ENCODE results near the gene ASB3.
"Not testable (repeated sequence)": the region's sequence is repeated elsewhere in the genome, so short reads cannot be mapped to it uniquely, and the experiment has no call there.

ASB3 gene

GRCh38 chr2:53765767-53766166 is 21.0 kb downstream of the ASB3 start:
- H3K36me3 ChIP-seq (ENCODE audit: insufficient read depth, low read length): peaks cover 37% of the 10 kb centered on the region
- H3K27me3 ChIP-seq (ENCODE audit: insufficient read depth, low read length): no peaks in the 10 kb centered on the region
- H3K4me3 ChIP-seq (ENCODE audit: low read length): no peak overlapping the region
- no peak overlapping the region for H3K9ac ChIP-seq (ENCODE audit: low read depth, low read length)
- H3K4me1 ChIP-seq (ENCODE audit: insufficient read depth, low read length): peaks cover 8% of the 10 kb centered on the region
- no peak overlapping the region for H3K27ac ChIP-seq (ENCODE audit: low read depth, low read length)
- WGBS: 96% methylated on average over 1 of the region's 1 CpG
- no peaks in the 10 kb centered on the region for H3K9me3 ChIP-seq (ENCODE audit: insufficient read depth, low read depth, low read length)

GRCh38 chr2:53757206-53757605 is 29.5 kb downstream of the ASB3 start:
- 94% methylated on average over 14 of the region's 14 CpGs for WGBS

GRCh38 chr2:53756644-53757043 is 30.1 kb downstream of the ASB3 start:
- no peaks in the 10 kb centered on the region for H3K9me3 ChIP-seq (ENCODE audit: insufficient read depth, low read depth, low read length)
- no peaks in the 10 kb centered on the region for H3K27me3 ChIP-seq (ENCODE audit: insufficient read depth, low read length)
- no peaks in the 10 kb centered on the region; the same call in 1 of the 2 replicates for H3K4me1 ChIP-seq (ENCODE audit: insufficient read depth, low read length)
- H3K9ac ChIP-seq (ENCODE audit: low read depth, low read length): no peak overlapping the region
- no peak overlapping the region for H3K4me3 ChIP-seq (ENCODE audit: low read length)
- WGBS: 96% methylated on average over 15 of the region's 15 CpGs
- H3K27ac ChIP-seq (ENCODE audit: low read depth, low read length): no peak overlapping the region
- H3K36me3 ChIP-seq (ENCODE audit: insufficient read depth, low read length): peaks cover 18% of the 10 kb centered on the region

More at GRCh38 chr2:53757206-53757605, 29.5 kb downstream of the ASB3 start:
- H3K27ac ChIP-seq (ENCODE audit: low read depth, low read length); H3K27me3 ChIP-seq (ENCODE audit: insufficient read depth, low read length); H3K4me1 ChIP-seq (ENCODE audit: insufficient read depth, low read length); H3K9ac ChIP-seq (ENCODE audit: low read depth, low read length); H3K9me3 ChIP-seq (ENCODE audit: insufficient read depth, low read depth, low read length); H3K4me3 ChIP-seq (ENCODE audit: low read length): not testable (repeated sequence)
- H3K36me3 ChIP-seq (ENCODE audit: insufficient read depth, low read length): peaks cover 23% of the 10 kb centered on the region

- Histone ChIP-seq H3K4me1 (ENCODE audit: insufficient read depth, low read length) (no peaks in the 10 kb centered on the region; the same call in 1 of the 2 replicates), H3K4me3 (ENCODE audit: low read length) (no peak overlapping the region), H3K36me3 (ENCODE audit: insufficient read depth, low read length) (peaks cover 25% of the 10 kb centered on the region), H3K27me3 (ENCODE audit: insufficient read depth, low read length) (no peaks in the 10 kb centered on the region), H3K9ac (ENCODE audit: low read depth, low read length) (no peak overlapping the region), H3K27ac (ENCODE audit: low read depth, low read length) (no peak overlapping the region), H3K9me3 (ENCODE audit: insufficient read depth, low read depth, low read length) (no peaks in the 10 kb centered on the region)
- WGBS: 70% methylated on average over 1 of the region's 2 CpGs
These were observed 31.6 kb downstream of the ASB3 start for GRCh38 chr2:53755121-53755520.

GRCh38 chr2:53753041-53753440 is 33.7 kb downstream of the ASB3 start:
- Histone ChIP-seq H3K27ac (ENCODE audit: low read depth, low read length) (no peak overlapping the region; the same call in 1 of the 2 replicates), H3K9ac (ENCODE audit: low read depth, low read length) (no peak overlapping the region), H3K27me3 (ENCODE audit: insufficient read depth, low read length) (no peaks in the 10 kb centered on the region), H3K9me3 (ENCODE audit: insufficient read depth, low read depth, low read length) (no peaks in the 10 kb centered on the region), H3K4me1 (ENCODE audit: insufficient read depth, low read length) (no peaks in the 10 kb centered on the region; the same call in 1 of the 2 replicates), H3K36me3 (ENCODE audit: insufficient read depth, low read length) (peaks cover 45% of the 10 kb centered on the region), H3K4me3 (ENCODE audit: low read length) (no peak overlapping the region)

GRCh38 chr2:53752385-53752784 is 34.4 kb downstream of the ASB3 start:
- Histone ChIP-seq H3K36me3 (ENCODE audit: insufficient read depth, low read length) (peaks cover 52% of the 10 kb centered on the region), H3K4me3 (ENCODE audit: low read length) (no peak overlapping the region), H3K27me3 (ENCODE audit: insufficient read depth, low read length) (no peaks in the 10 kb centered on the region), H3K4me1 (ENCODE audit: insufficient read depth, low read length) (no peaks in the 10 kb centered on the region; the same call in 1 of the 2 replicates), H3K9ac (ENCODE audit: low read depth, low read length) (no peak overlapping the region), H3K9me3 (ENCODE audit: insufficient read depth, low read depth, low read length) (no peaks in the 10 kb centered on the region), H3K27ac (ENCODE audit: low read depth, low read length) (no peak overlapping the region)
- WGBS: 88% methylated on average over 3 of the region's 4 CpGs

- Histone ChIP-seq H3K4me3 (ENCODE audit: low read length) (no peak overlapping the region), H3K27ac (ENCODE audit: low read depth, low read length) (no peak overlapping the region), H3K9me3 (ENCODE audit: insufficient read depth, low read depth, low read length) (no peaks in the 10 kb centered on the region), H3K36me3 (ENCODE audit: insufficient read depth, low read length) (peaks cover 52% of the 10 kb centered on the region), H3K9ac (ENCODE audit: low read depth, low read length) (no peak overlapping the region), H3K27me3 (ENCODE audit: insufficient read depth, low read length) (no peaks in the 10 kb centered on the region), H3K4me1 (ENCODE audit: insufficient read depth, low read length) (no peaks in the 10 kb centered on the region; the same call in 1 of the 2 replicates)
- 100% methylated on average over 1 of the region's 1 CpG for WGBS
These were observed 35.0 kb downstream of the ASB3 start for GRCh38 chr2:53751728-53752127.

GRCh38 chr2:53750041-53750768 is 36.5 kb downstream of the ASB3 start:
- Histone ChIP-seq H3K27me3 (ENCODE audit: insufficient read depth, low read length) (no peaks in the 10 kb centered on the region), H3K36me3 (ENCODE audit: insufficient read depth, low read length) (peaks cover 49% of the 10 kb centered on the region), H3K27ac (ENCODE audit: low read depth, low read length) (no peak overlapping the region), H3K9me3 (ENCODE audit: insufficient read depth, low read depth, low read length) (no peaks in the 10 kb centered on the region), H3K4me1 (ENCODE audit: insufficient read depth, low read length) (no peaks in the 10 kb centered on the region; the same call in 1 of the 2 replicates), H3K4me3 (ENCODE audit: low read length) (no peak overlapping the region), H3K9ac (ENCODE audit: low read depth, low read length) (no peak overlapping the region)
- 95% methylated on average over 4 of the region's 4 CpGs for WGBS

- Histone ChIP-seq H3K27ac (ENCODE audit: low read depth, low read length) (no peak overlapping the region), H3K9ac (ENCODE audit: low read depth, low read length) (no peak overlapping the region), H3K4me3 (ENCODE audit: low read length) (no peak overlapping the region), H3K27me3 (ENCODE audit: insufficient read depth, low read length) (no peaks in the 10 kb centered on the region), H3K36me3 (ENCODE audit: insufficient read depth, low read length) (peaks cover 32% of the 10 kb centered on the region), H3K4me1 (ENCODE audit: insufficient read depth, low read length) (no peaks in the 10 kb centered on the region), H3K9me3 (ENCODE audit: insufficient read depth, low read depth, low read length) (no peaks in the 10 kb centered on the region)
- 97% methylated on average over 2 of the region's 2 CpGs for WGBS
These were observed 42.2 kb downstream of the ASB3 start for GRCh38 chr2:53744395-53745065.

GRCh38 chr2:53740170-53740569 is 46.6 kb downstream of the ASB3 start:
- H3K27ac ChIP-seq (ENCODE audit: low read depth, low read length): no peak overlapping the region
- 0 out of 2 replicates have a peak, but pooled peaks cover 3% of the 10 kb centered on the region for H3K36me3 ChIP-seq (ENCODE audit: insufficient read depth, low read length)
- no peak overlapping the region for H3K9ac ChIP-seq (ENCODE audit: low read depth, low read length)
- H3K9me3 ChIP-seq (ENCODE audit: insufficient read depth, low read depth, low read length): no peaks in the 10 kb centered on the region
- no peak overlapping the region for H3K4me3 ChIP-seq (ENCODE audit: low read length)
- no peaks in the 10 kb centered on the region for H3K27me3 ChIP-seq (ENCODE audit: insufficient read depth, low read length)
- H3K4me1 ChIP-seq (ENCODE audit: insufficient read depth, low read length): no peaks in the 10 kb centered on the region

GRCh38 chr2:53739032-53739431 is 47.7 kb downstream of the ASB3 start:
- Histone ChIP-seq H3K27me3 (ENCODE audit: insufficient read depth, low read length) (no peaks in the 10 kb centered on the region), H3K4me1 (ENCODE audit: insufficient read depth, low read length) (no peaks in the 10 kb centered on the region), H3K27ac (ENCODE audit: low read depth, low read length) (no peak overlapping the region), H3K9me3 (ENCODE audit: insufficient read depth, low read depth, low read length) (no peaks in the 10 kb centered on the region), H3K4me3 (ENCODE audit: low read length) (no peak overlapping the region), H3K36me3 (ENCODE audit: insufficient read depth, low read length) (0 out of 2 replicates have a peak, but pooled peaks cover 6% of the 10 kb centered on the region), H3K9ac (ENCODE audit: low read depth, low read length) (no peak overlapping the region)
- 83% methylated on average over 1 of the region's 1 CpG for WGBS
